B cell (primary cell): Measurements from ENCODE around the gene PHF21A.

Experiments used
- EZH2 ChIP-seq: IDR thresholded peaks from 2 replicates; pipeline ENCODE4 v1.6.1; 2012; ENCODE audit warnings: borderline replicate concordance, low read depth, mild to moderate bottlenecking, moderate library complexity, low read length; ENCODE audit not compliant: insufficient read depth, poor library complexity, severe bottlenecking
- TF ChIP-seq, protein P1 (sequence below): fragments of 200-600 bp; IDR thresholded peaks from one replicate; pipeline ENCODE4 v1.8.0; 2022; ENCODE audit warnings: antibody characterized with exemption, mild to moderate bottlenecking

GRCh38 chr11:45960387-45961095 lies 160.7 kb downstream of the PHF21A start:
- TF ChIP-seq EZH2, result no peak
- TF ChIP-seq, protein P1, sequence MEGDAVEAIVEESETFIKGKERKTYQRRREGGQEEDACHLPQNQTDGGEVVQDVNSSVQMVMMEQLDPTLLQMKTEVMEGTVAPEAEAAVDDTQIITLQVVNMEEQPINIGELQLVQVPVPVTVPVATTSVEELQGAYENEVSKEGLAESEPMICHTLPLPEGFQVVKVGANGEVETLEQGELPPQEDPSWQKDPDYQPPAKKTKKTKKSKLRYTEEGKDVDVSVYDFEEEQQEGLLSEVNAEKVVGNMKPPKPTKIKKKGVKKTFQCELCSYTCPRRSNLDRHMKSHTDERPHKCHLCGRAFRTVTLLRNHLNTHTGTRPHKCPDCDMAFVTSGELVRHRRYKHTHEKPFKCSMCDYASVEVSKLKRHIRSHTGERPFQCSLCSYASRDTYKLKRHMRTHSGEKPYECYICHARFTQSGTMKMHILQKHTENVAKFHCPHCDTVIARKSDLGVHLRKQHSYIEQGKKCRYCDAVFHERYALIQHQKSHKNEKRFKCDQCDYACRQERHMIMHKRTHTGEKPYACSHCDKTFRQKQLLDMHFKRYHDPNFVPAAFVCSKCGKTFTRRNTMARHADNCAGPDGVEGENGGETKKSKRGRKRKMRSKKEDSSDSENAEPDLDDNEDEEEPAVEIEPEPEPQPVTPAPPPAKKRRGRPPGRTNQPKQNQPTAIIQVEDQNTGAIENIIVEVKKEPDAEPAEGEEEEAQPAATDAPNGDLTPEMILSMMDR, result no peak
